Osteoblast (primary cell): Measurements from ENCODE around the gene PEX5L. TPM values are rescaled to one million over a fixed set of nuclear protein-coding genes. Genes with fewer than 3 reads are reported as not detected.
A peak's percentile ranks its signal among the peaks of the same experiment; 100 is the strongest.

Experiments
- DNase-seq: peaks from one replicate; pipeline ENCODE4 v3.0.0; 2011; ENCODE audit warnings: low spot score, mixed read lengths; ENCODE audit not compliant: insufficient read length; ENCODE audit errors: missing footprints
- H2AFZ ChIP-seq: 2 replicates; pipeline ENCODE4 v1.6.0; 2011; ENCODE audit warnings: mild to moderate bottlenecking, low read length
- H3K27ac ChIP-seq: 2 replicates; pipeline ENCODE4 v1.5.1; 2011; ENCODE audit warnings: mild to moderate bottlenecking, low read depth, low read length, moderate library complexity
- H3K27me3 ChIP-seq: 2 replicates; pipeline ENCODE4 v1.6.0; 2012; ENCODE audit warnings: mild to moderate bottlenecking, control low read depth, inconsistent platforms, low read length, moderate library complexity; ENCODE audit not compliant: insufficient read depth
- H3K36me3 ChIP-seq: 2 replicates; pipeline ENCODE4 v1.5.1; 2011; ENCODE audit warnings: mild to moderate bottlenecking, low read length, control low read depth, moderate library complexity; ENCODE audit not compliant: insufficient read depth
- H3K4me1 ChIP-seq: 2 replicates; pipeline ENCODE4 v1.5.1; 2011; ENCODE audit warnings: mild to moderate bottlenecking, low read length, control low read depth, moderate library complexity; ENCODE audit not compliant: insufficient read depth
- H3K4me2 ChIP-seq: 2 replicates; pipeline ENCODE4 v1.6.0; 2011; ENCODE audit warnings: mild to moderate bottlenecking, low read length; ENCODE audit not compliant: insufficient read depth
- H3K4me3 ChIP-seq: fragments of 200-600 bp; sonication (generic); 3 replicates; pipeline ENCODE4 v1.5.1; 2012; ENCODE audit warnings: mild to moderate bottlenecking, low read length, inconsistent platforms; ENCODE audit not compliant: insufficient read depth
- H3K79me2 ChIP-seq: 2 replicates; pipeline ENCODE4 v1.6.0; 2012; ENCODE audit warnings: mild to moderate bottlenecking, low read length, control low read depth, inconsistent platforms; ENCODE audit not compliant: insufficient read depth
- H3K9me3 ChIP-seq: 2 replicates; pipeline ENCODE4 v1.5.1; 2011; ENCODE audit warnings: low read depth, low read length, control low read depth
- H4K20me1 ChIP-seq: 2 replicates; pipeline ENCODE4 v1.6.0; 2012; ENCODE audit warnings: mild to moderate bottlenecking, low read length, control low read depth; ENCODE audit not compliant: insufficient read depth
- CTCF ChIP-seq: IDR thresholded peaks from 2 replicates; pipeline ENCODE4 v1.5.1; 2011; ENCODE audit warnings: mild to moderate bottlenecking, low read depth, low read length, moderate library complexity; ENCODE audit errors: extremely low read depth
- total RNA-seq: library from RNA; depleted of rRNA; stranded (reverse); fragments of >200 nt; gene quantifications from 2 replicates; pipeline ENCODE4 v1.2.3, GENCODE V29; 2012

The PEX5L gene
- total RNA-seq, 1 donor = 1.4 TPM

GRCh38 chr3:179768080-179768479, 268.7 kb downstream of the PEX5L start:
- Histone ChIP-seq H3K4me1 (peaks cover 6% of the 10 kb centered on the region), H3K9me3 (no peaks in the 10 kb centered on the region), H3K27ac (no peak overlapping the region), H3K4me2 (peak overlapping the region; percentile 12), H3K4me3 (no peak overlapping the region), H4K20me1 (no peaks in the 10 kb centered on the region), H2AFZ (peak overlapping the region; percentile 8), H3K79me2 (no peaks in the 10 kb centered on the region), H3K36me3 (peaks cover 16% of the 10 kb centered on the region), H3K27me3 (no peaks in the 10 kb centered on the region)
- TF ChIP-seq CTCF = peak; percentile 67
- peak; percentile 83 for DNase-seq

GRCh38 chr3:179766416-179767133, 270.2 kb downstream of the PEX5L start:
- H3K79me2 ChIP-seq = no peaks in the 10 kb centered on the region
- no peak for TF ChIP-seq CTCF
- no peaks in the 10 kb centered on the region for H4K20me1 ChIP-seq

GRCh38 chr3:179765396-179765795, 271.3 kb downstream of the PEX5L start:
- no peak for TF ChIP-seq CTCF
- no peak overlapping the region for H3K4me3 ChIP-seq
- no peaks in the 10 kb centered on the region for H3K9me3 ChIP-seq
- H3K27ac ChIP-seq = no peak overlapping the region
- H3K4me1 ChIP-seq = peaks cover 6% of the 10 kb centered on the region
- DNase-seq = no peak
- no peak overlapping the region for H3K4me2 ChIP-seq
- no peaks in the 10 kb centered on the region for H3K27me3 ChIP-seq
- no peak overlapping the region for H2AFZ ChIP-seq
- H3K36me3 ChIP-seq = peaks cover 26% of the 10 kb centered on the region
- no peaks in the 10 kb centered on the region for H4K20me1 ChIP-seq
- H3K79me2 ChIP-seq = no peaks in the 10 kb centered on the region

More at GRCh38 chr3:179766416-179767133, 270.2 kb downstream of the PEX5L start:
- no peaks in the 10 kb centered on the region for H3K27me3 ChIP-seq
- no peak overlapping the region for H2AFZ ChIP-seq
- H3K4me3 ChIP-seq = no peak overlapping the region
- no peaks in the 10 kb centered on the region for H3K9me3 ChIP-seq
- no peak for DNase-seq
- no peak overlapping the region for H3K4me2 ChIP-seq
- H3K4me1 ChIP-seq = peaks cover 6% of the 10 kb centered on the region
- peaks cover 18% of the 10 kb centered on the region for H3K36me3 ChIP-seq
- no peak overlapping the region for H3K27ac ChIP-seq

GRCh38 chr3:179760944-179761343, 275.8 kb downstream of the PEX5L start:
- Histone ChIP-seq H3K27me3 (no peaks in the 10 kb centered on the region), H3K4me3 (no peak overlapping the region), H4K20me1 (no peaks in the 10 kb centered on the region), H3K36me3 (peaks cover 29% of the 10 kb centered on the region), H3K4me2 (no peak overlapping the region), H3K79me2 (no peaks in the 10 kb centered on the region), H2AFZ (no peak overlapping the region), H3K9me3 (no peaks in the 10 kb centered on the region), H3K27ac (no peak overlapping the region), H3K4me1 (no peaks in the 10 kb centered on the region)
- TF ChIP-seq CTCF = no peak
- DNase-seq = no peak
